Activated naive CD8-positive, alpha-beta T cell treated with anti-CD3 and anti-CD28 coated beads, Interleukin-2, amount 50 U/mL, for 16 hours (primary cell): ENCODE results near the gene DBF4B.
A peak's percentile ranks its signal among the peaks of the same experiment; 100 is the strongest.
"Not testable (repeated sequence)": the region's sequence is repeated elsewhere in the genome, so short reads cannot be mapped to it uniquely, and the experiment has no call there.

Experiments
- DNase-seq: peaks from one replicate; pipeline ENCODE4 v3.0.0-alpha.2; 2020; ENCODE audit warnings: low read depth, low spot score

Gene DBF4B, protein sequence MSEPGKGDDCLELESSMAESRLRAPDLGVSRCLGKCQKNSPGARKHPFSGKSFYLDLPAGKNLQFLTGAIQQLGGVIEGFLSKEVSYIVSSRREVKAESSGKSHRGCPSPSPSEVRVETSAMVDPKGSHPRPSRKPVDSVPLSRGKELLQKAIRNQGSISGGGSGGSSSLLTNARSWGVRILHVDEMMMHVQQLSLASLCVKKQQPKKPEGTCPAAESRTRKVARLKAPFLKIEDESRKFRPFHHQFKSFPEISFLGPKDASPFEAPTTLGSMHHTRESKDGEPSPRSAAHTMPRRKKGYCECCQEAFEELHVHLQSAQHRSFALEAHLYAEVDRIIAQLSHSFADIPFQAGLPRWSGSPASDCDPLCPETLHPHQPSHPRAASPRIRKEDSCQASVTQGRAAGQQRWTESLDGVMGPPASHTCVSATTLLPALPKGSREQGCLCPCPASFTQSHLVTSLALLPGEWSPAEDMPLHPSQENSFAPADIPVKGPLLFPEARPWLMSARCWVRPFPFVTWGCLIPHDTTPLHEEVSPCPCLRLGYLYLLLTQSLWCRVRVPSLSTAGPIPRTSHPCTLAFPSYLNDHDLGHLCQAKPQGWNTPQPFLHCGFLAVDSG

DNA sequence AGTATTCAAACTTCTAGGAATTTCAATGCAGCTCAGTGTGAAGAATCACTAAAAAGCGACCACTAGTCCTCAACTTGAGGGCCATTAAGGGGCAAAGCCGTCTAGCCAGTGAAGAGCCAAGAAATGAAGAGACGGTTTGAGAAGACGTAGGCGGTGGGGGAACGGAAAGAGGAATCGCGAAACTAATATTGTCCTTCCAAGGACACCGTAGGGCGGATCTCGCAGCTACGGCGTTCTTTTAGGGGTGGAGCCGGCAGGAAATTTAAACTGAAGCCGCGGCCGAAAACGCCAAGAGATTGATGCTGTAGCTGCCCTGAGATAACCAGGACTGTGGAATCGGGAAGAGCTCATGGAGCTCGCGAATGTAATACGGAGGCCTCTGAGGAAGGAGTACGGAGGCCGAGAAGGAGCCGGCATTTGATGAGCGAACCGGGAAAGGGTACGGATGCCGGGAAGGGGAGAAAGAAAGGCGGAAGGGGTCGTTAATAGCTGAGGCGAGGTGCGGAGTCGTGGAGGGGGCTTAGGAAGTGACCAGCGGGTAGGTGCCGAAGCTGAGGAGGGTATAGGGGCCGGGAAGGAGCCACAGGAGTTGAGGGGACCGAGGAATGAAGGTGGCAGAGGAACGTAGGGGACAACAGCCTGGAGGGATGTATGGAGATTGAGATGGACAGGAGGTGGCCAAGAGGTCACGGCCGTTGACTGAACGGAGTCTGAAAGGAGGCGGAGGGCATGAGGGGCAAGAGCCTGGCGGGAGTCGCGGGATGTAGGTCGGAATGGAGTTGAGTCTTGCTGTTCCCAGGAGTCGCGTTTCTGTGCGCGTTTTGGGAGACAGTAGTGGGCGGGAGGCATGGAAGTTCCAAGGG, at the start of gene DBF4B:
Gene DBF4B, plus strand, starts transcription at position 265 of the 863 bp plus-strand sequence. Its CDS starts 156 bp downstream, at position 421.
- peak; percentile 73 for DNase-seq

- DNase-seq: no peak
Observed at GRCh38 chr17:44661835-44662234, 46.6 kb upstream of the DBF4B start.

DNA sequence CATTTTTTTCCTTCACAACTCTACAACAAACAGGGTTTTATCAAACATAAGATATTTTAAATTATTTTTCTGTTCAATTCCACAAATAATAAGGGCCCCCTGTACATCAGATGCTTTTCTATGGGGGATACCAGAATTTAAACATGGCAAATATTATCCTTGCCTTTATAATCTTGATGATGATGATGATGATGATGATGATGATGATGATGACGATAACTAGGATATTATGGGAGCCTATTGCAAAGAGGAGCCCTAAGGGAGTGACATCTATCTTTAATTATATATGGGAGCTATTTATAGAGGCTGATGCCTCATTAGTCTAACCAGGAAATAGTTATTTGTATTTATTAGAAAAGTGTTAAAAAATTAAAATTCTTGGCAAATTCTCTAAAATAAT, 45.4 kb upstream of the DBF4B start:
- DNase-seq: no peak

GRCh38 chr17:44664867-44665266, 43.6 kb upstream of the DBF4B start:
- no peak for DNase-seq

- no peak for DNase-seq
Observed at GRCh38 chr17:44666006-44666405, 42.5 kb upstream of the DBF4B start.

GRCh38 chr17:44672479-44673093, 35.9 kb upstream of the DBF4B start:
- no peak for DNase-seq

GRCh38 chr17:44673893-44674292, 34.6 kb upstream of the DBF4B start:
- no peak for DNase-seq

DNA sequence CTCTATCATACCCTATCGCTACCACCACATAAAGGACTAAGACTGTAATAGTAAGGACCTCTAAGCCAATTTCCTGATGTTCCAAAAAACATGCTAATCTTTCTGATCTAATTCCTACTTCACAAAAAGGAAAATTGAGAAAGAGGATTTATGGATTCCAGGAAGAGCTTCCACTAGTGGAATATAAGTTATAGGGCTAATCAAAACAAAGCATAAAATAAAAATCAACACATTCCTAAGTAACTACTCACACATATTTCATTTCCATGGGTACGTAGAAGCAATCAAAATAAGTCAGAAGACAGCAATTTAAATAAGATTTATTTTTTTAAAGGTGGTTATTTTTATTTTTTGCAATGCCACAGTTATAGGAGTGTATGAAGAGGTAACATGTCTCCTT, 31.3 kb upstream of the DBF4B start:
- DNase-seq: no peak

- DNase-seq: not testable (repeated sequence)
Observed at GRCh38 chr17:44683303-44683702, 25.2 kb upstream of the DBF4B start.

DNA sequence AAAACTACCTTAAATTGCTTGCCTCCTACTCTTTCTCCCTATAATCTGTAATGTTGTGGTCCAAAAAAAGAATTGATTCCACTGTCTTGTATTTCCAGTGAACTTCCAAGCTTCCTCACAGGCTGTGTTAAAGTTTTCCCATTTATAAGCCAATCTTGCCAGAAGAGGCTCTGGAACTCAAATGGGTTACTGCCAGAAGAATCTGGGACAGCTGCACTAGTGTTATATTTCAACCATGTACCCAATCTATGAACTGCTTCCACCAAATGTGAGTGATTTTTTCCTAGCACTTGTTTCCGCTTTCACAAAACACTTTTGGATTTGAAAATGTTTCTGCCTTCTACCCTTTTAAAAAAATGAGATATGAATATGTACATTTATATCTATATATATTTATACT, 20.7 kb upstream of the DBF4B start:
- no peak for DNase-seq

GRCh38 chr17:44688200-44688599, 20.3 kb upstream of the DBF4B start:
- DNase-seq: no peak

- no peak for DNase-seq
Observed at GRCh38 chr17:44688675-44689476, 19.6 kb upstream of the DBF4B start.

DNA sequence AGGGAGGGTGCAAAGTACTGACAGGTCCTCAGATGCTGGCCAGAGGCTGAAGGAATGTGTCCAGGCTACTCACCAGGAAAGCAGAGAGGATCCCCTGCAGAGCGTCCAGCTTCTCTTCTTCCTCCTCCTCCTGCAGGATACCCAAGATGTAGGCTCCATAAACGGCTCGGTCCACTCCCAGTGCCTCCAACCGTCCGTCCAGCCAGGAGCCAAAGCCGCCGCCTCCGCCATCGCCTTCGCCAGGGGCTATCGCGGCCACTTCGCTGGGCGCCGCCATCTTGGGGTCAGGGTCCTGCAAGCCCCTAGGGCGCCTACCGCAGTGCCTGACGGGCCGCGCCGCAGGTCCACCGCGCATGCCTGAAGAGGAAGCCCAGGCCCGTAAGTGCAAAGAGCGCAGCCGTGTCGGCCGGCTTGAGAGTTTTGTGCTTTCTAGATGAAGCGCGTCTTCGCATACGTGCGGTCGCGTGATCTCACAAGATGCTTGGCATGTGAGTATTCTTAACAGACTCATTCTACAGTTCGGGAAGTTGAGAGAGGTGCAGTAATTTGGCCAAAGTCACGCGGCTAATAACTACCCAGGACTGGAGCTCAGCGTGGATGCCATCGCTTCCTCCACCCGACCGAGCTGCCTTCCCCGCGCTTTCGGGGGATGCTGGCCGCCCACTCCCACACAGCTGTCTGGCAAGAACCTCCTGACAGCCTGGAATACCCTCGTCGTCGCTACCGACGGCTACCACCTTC, 18.8 kb upstream of the DBF4B start, which contains the start of gene CCDC43:
Gene CCDC43, minus strand, starts transcription at position 300 of the 741 bp plus-strand sequence. Its CDS starts 23 bp downstream, at position 277.
- DNase-seq: peak; percentile 78

- DNase-seq: not testable (repeated sequence)
Observed at GRCh38 chr17:44690746-44691306, 17.6 kb upstream of the DBF4B start.

GRCh38 chr17:44693609-44694008, 14.9 kb upstream of the DBF4B start:
- no peak for DNase-seq

GRCh38 chr17:44700288-44700687, 8.2 kb upstream of the DBF4B start:
- not testable (repeated sequence) for DNase-seq

GRCh38 chr17:44707755-44708400, 587 bp upstream of the DBF4B start:
- no peak for DNase-seq

DNA sequence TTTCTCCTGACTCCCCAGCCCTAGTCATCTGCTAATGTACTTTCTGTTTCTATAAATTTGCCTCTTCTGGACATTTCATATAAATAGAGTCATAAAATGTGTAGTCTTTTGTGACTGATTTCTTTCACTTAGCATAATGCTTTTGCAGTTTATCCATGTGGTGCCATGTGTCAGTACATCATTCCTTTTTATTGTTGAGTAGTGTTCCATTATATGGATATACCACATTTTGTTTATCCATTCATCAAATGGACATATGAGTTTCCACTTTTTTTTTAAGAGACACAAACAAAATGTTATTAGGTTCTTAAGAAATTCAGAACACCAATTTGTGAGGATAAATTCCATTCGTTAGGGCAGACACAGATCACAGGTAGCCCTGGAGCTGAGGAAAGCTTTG, 11.0 kb downstream of the DBF4B start:
- DNase-seq: no peak

GRCh38 chr17:44722254-44722653, 13.8 kb downstream of the DBF4B start:
- DNase-seq: no peak
